MCF 10A (cell line): ENCODE data around the gene ZCWPW1. TPM values are rescaled to one million over a fixed set of nuclear protein-coding genes. Genes with fewer than 3 reads are reported as not detected.
A peak's percentile ranks its signal among the peaks of the same experiment; 100 is the strongest.

Experiments used
- BruUV-seq: library from RNA; stranded (reverse); fragments of 400-500 nt; replicated peaks from 2 replicates; lab custom pipeline; 2021; lab: Mats Ljungman, UMichigan
- CTCF ChIA-PET: fragments of 300-600 bp; sonication (Branson Sonifier 250); formaldehyde crosslinking; extraction: SDS; loops from one replicate; lab custom pipeline; 2021; ENCODE audit warnings: antibody characterized with exemption, inconsistent platforms; lab: Yijun Ruan, JAX
- POLR2A ChIA-PET: fragments of 300-600, 350-650 bp; sonication (Branson Sonifier 250); formaldehyde crosslinking; extraction: SDS; loops from one replicate; lab custom pipeline; 2020; ENCODE audit warnings: antibody characterized with exemption, inconsistent platforms; lab: Yijun Ruan, JAX
- DNase-seq: peaks from one replicate; pipeline ENCODE4 v3.0.0-alpha.2; 2018; ENCODE audit not compliant: unreplicated experiment
- H3K27ac Mint-ChIP-seq: one replicate; pipeline ENCODE4 v1.8.0; 2022; ENCODE audit warnings: mild to moderate bottlenecking, low read depth, mixed read lengths; ENCODE audit not compliant: unreplicated experiment
- H3K27me3 Mint-ChIP-seq: one replicate; pipeline ENCODE4 v1.8.0; 2022; ENCODE audit warnings: mixed read lengths; ENCODE audit not compliant: insufficient read depth, unreplicated experiment
- H3K36me3 Mint-ChIP-seq: one replicate; pipeline ENCODE4 v1.8.0; 2022; ENCODE audit warnings: mild to moderate bottlenecking, moderate library complexity, mixed read lengths; ENCODE audit not compliant: insufficient read depth, unreplicated experiment
- H3K4me1 Mint-ChIP-seq: one replicate; pipeline ENCODE4 v1.8.0; 2022; ENCODE audit warnings: mixed read lengths; ENCODE audit not compliant: insufficient read depth, unreplicated experiment
- H3K4me3 Mint-ChIP-seq: one replicate; pipeline ENCODE4 v1.8.0; 2022; ENCODE audit warnings: mild to moderate bottlenecking, moderate library complexity, mixed read lengths; ENCODE audit not compliant: unreplicated experiment
- H3K9me3 Mint-ChIP-seq: one replicate; pipeline ENCODE4 v1.8.0; 2022; ENCODE audit warnings: mixed read lengths; ENCODE audit not compliant: unreplicated experiment
- intact Hi-C: fragments of 100-400 bp; cut with micrococcal nuclease; formaldehyde crosslinking; loops from 2 replicates; pipeline ENCODE4 v1.14.1; 2022
- total RNA-seq: library from RNA; stranded (reverse); gene quantifications from 2 replicates; pipeline ENCODE4 v1.2.3, GENCODE V29; 2022
- TF ChIP-seq, protein P1 (sequence below): fragments of 200-600 bp; IDR thresholded peaks from one replicate; pipeline ENCODE4 v1.8.0; 2022; ENCODE audit warnings: antibody characterized with exemption, mild to moderate bottlenecking; ENCODE audit not compliant: unreplicated experiment

Gene ZCWPW1
- total RNA-seq, 1 experiment from 2014 or later: 6.5 TPM

DNA sequence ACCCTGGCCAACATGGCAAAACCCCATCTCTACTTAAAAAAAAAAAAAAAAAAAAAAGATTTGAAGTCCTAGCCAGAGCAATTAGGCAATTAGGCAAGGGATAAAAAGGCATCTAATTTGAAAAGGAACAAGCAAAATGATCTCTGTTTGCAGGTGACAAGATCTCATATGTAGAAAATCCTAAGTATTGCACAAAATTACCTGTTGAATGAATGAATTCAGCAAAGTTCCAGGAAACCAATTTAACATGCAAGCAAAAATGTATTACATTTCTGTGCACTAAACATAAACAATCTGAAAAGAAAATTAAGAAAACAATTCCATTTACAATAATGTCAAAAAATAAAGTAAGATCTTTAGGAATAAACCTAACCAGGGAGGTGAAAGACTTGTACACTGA is 65.4 kb downstream of the ZCWPW1 start:
- DNase-seq: no peak
- no peak overlapping the region for H3K27ac Mint-ChIP-seq
- peaks cover 60% of the 10 kb centered on the region for H3K36me3 Mint-ChIP-seq
- POLR2A ChIA-PET: no interaction called here
- no peaks in the 10 kb centered on the region for H3K27me3 Mint-ChIP-seq
- no peaks in the 10 kb centered on the region for H3K4me1 Mint-ChIP-seq
- no TSS peak for BruUV-seq
- CTCF ChIA-PET: no interaction called here
- H3K4me3 Mint-ChIP-seq: no peak overlapping the region
- no peaks in the 10 kb centered on the region for H3K9me3 Mint-ChIP-seq
- intact Hi-C loops: no loop called here
- TF ChIP-seq, protein P1, sequence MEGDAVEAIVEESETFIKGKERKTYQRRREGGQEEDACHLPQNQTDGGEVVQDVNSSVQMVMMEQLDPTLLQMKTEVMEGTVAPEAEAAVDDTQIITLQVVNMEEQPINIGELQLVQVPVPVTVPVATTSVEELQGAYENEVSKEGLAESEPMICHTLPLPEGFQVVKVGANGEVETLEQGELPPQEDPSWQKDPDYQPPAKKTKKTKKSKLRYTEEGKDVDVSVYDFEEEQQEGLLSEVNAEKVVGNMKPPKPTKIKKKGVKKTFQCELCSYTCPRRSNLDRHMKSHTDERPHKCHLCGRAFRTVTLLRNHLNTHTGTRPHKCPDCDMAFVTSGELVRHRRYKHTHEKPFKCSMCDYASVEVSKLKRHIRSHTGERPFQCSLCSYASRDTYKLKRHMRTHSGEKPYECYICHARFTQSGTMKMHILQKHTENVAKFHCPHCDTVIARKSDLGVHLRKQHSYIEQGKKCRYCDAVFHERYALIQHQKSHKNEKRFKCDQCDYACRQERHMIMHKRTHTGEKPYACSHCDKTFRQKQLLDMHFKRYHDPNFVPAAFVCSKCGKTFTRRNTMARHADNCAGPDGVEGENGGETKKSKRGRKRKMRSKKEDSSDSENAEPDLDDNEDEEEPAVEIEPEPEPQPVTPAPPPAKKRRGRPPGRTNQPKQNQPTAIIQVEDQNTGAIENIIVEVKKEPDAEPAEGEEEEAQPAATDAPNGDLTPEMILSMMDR: no peak

DNA sequence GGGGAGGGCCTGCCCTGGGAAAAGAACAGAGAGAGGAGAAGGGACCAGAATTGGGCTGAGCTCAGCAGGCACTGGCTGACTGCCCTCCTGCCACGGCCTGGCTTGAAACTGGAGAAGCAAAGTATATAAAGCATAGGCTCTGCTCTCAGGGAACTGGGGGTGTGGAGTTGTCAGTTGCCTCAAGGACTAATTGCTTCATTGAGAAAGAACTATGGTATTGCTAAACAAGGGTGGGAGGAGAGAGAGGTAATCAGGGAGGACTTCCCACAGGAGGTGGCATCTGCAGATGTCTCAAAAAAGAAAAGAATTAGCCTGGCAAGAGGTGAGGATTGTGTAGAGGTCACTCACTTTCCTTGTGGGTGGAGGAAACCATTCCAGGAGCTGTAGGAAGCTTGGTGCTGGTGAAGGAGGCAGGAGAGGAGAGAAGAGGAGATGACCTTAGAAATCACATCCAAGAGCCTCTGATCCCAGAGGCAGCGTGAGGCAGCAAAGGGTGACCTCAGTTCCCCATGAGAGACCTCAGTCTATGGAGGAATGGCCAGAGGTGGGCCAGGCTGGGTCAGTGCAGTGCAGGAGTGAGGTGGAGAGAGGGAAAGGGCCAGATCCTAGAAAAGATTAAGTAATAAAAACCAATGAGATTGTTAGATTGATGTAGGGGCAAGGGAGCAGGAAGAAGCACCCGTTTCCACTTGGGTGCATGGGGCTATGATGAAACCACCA is 68.2 kb downstream of the ZCWPW1 start:
- H3K4me1 Mint-ChIP-seq: no peaks in the 10 kb centered on the region
- BruUV-seq: no TSS peak
- TF ChIP-seq, protein P1: no peak
- peak overlapping the region; percentile 61 for H3K27ac Mint-ChIP-seq
- DNase-seq: no peak
- POLR2A ChIA-PET: no interaction called here
- H3K27me3 Mint-ChIP-seq: no peaks in the 10 kb centered on the region
- intact Hi-C loops: no loop called here
- peak overlapping the region; percentile 15 for H3K4me3 Mint-ChIP-seq
- no peaks in the 10 kb centered on the region for H3K9me3 Mint-ChIP-seq
- CTCF ChIA-PET: interaction anchor here (0.5 kb wide), 1 partner anchor 220 kb away, joined by 3 read pairs; no protein-coding TSS in a partner anchor
- peaks cover 88% of the 10 kb centered on the region for H3K36me3 Mint-ChIP-seq

DNA sequence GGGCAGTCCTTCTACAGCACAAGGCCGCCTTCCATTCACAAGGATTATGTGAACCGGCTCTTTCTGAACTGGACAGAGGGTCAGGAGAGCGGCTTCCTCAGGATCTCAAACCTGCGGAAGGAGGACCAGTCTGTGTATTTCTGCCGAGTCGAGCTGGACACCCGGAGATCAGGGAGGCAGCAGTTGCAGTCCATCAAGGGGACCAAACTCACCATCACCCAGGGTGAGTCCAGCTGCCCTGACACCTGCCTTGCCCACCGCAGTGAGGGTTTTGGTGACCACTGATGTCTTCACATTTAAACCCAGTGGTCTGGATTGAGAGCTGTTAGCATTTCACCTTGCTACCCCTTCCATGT is 69.7 kb downstream of the ZCWPW1 start:
- H3K4me3 Mint-ChIP-seq: no peak overlapping the region
- ChIA-PET CTCF (interaction anchor here (0.8 kb wide), 1 partner anchor 14 kb away, joined by 4 read pairs; no protein-coding TSS in a partner anchor), POLR2A (no interaction called here)
- H3K4me1 Mint-ChIP-seq: no peaks in the 10 kb centered on the region
- TF ChIP-seq, protein P1: no peak
- no peak for DNase-seq
- BruUV-seq: no TSS peak
- H3K27me3 Mint-ChIP-seq: no peaks in the 10 kb centered on the region
- H3K36me3 Mint-ChIP-seq: peaks cover 99% of the 10 kb centered on the region
- H3K27ac Mint-ChIP-seq: no peak overlapping the region
- intact Hi-C loops: no loop called here
- no peaks in the 10 kb centered on the region for H3K9me3 Mint-ChIP-seq

- POLR2A ChIA-PET: no interaction called here
- no peaks in the 10 kb centered on the region for H3K9me3 Mint-ChIP-seq
- H3K4me1 Mint-ChIP-seq: no peaks in the 10 kb centered on the region
- CTCF ChIA-PET: no interaction called here
- TF ChIP-seq, protein P1: no peak
- no peak for DNase-seq
- no peaks in the 10 kb centered on the region for H3K27me3 Mint-ChIP-seq
- peaks cover 97% of the 10 kb centered on the region for H3K36me3 Mint-ChIP-seq
- intact Hi-C loops: no loop called here
- H3K4me3 Mint-ChIP-seq: no peak within 1 kb of the TSS
- H3K27ac Mint-ChIP-seq: no peak within 1 kb of the TSS
- no TSS peak for BruUV-seq
Observed at GRCh38 chr7:100358027-100358856, 70.3 kb downstream of the ZCWPW1 start, which contains the start of gene PILRB. Gene PILRB (plus strand): TSS chr7:100358117. CDS start chr7:100358303, 186 bp downstream.
